Epithelial cell of proximal tubule (primary cell): ENCODE measurements around the gene NTNG2. TPM values are rescaled to one million over a fixed set of nuclear protein-coding genes. Genes with fewer than 3 reads are reported as not detected.

Source experiments
- DNase-seq: peaks from one replicate; pipeline ENCODE4 v3.0.0-alpha.2; 2011; ENCODE audit warnings: low read depth
- H3K4me3 ChIP-seq: 2 replicates; pipeline ENCODE4 v1.5.1; 2011; ENCODE audit warnings: low read depth, mild to moderate bottlenecking, low read length
- total RNA-seq: library from RNA; depleted of rRNA; stranded (reverse); fragments of >200 nt; gene quantifications from 2 replicates; pipeline ENCODE4 v1.2.3, GENCODE V29; 2015
- TF ChIP-seq, protein P1 (sequence below): conservative IDR thresholded peaks from 2 replicates; pipeline ENCODE4 v1.5.1; 2012; ENCODE audit warnings: low read depth, mild to moderate bottlenecking, low read length

Gene NTNG2
- total RNA-seq, 1 donor from 2014 or later, result not detected

DNA sequence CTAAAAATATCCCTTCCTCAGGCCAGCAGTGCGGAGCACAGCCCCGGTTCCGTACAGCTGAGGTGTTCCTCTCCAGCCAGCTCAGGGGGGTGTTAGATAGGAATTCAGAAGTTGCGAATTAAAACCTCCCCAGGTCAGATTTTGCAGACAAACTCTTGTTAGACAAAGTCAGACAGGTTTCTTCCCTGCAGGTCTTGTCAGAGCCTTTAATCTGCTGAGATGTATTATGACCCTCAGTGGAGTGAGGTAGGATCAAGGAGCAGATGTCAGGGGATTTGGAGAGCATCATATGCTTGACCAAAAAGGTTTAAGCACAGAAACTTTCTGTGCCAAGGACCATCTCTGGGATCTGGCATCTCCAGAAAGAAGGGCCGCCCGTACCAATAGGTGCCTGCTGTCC, 60.1 kb downstream of the NTNG2 start:
- TF ChIP-seq, protein P1, sequence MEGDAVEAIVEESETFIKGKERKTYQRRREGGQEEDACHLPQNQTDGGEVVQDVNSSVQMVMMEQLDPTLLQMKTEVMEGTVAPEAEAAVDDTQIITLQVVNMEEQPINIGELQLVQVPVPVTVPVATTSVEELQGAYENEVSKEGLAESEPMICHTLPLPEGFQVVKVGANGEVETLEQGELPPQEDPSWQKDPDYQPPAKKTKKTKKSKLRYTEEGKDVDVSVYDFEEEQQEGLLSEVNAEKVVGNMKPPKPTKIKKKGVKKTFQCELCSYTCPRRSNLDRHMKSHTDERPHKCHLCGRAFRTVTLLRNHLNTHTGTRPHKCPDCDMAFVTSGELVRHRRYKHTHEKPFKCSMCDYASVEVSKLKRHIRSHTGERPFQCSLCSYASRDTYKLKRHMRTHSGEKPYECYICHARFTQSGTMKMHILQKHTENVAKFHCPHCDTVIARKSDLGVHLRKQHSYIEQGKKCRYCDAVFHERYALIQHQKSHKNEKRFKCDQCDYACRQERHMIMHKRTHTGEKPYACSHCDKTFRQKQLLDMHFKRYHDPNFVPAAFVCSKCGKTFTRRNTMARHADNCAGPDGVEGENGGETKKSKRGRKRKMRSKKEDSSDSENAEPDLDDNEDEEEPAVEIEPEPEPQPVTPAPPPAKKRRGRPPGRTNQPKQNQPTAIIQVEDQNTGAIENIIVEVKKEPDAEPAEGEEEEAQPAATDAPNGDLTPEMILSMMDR, result no peak
- no peak for DNase-seq

DNA sequence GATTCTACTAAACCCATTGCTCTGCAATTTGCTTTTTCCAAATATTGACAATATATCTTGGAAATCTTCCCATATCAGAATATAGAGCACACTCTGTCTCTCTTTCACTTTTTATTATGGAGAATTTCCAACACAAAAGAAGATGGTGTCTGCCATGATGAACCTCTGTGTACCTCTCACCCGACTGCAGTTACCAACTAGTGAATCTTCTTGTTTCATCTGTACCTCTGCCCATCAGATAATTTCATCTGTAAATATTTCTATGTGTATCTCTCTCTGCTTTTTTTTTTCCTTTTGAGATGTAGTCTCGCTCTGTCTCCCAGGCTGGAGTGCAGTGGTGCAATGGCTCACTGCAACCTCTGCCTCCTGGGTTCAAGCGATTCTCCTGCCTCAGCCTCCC, 62.8 kb downstream of the NTNG2 start:
- DNase-seq, result no peak
- H3K4me3 ChIP-seq, result no peak overlapping the region
- TF ChIP-seq, protein P1, result no peak

More for the DNA sequence above, 60.1 kb downstream of the NTNG2 start:
- H3K4me3 ChIP-seq, result no peak overlapping the region

DNA sequence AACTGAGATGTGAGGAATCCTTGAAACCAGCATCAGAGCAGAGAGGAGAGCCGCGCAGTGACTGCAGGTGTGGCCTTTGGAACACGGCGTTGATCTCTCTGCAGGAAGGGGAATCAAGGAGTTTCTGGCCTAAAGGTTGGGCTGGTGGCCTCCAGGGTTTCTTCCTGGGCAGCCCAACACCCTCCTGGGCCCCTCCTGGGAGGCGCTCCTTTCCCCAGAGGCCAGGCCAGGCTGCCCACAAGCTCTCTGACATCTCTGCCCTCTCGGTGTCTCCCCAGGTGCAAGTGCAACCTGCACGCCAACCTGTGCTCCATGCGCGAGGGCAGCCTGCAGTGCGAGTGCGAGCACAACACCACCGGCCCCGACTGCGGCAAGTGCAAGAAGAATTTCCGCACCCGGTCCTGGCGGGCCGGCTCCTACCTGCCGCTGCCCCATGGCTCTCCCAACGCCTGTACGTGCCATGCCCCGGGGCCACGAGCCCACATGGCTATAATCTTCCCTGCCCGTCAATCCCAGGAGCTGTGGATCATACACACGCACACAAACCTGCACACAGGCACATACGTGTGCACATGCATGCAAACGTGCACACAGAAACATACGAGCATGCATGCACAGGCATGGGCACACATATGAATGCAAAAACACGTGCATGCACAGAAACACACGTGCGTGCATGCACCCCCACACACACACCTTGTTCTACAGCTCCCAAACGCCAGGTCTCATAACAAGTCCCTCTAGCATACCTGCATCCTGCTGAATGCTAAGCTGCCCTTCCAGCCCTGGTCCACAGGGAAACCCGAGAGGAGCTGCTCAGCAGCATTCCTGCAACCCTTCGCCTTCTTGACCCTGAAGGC, 64.9 kb downstream of the NTNG2 start:
- no peak overlapping the region for H3K4me3 ChIP-seq
- TF ChIP-seq, protein P1, result no peak
- no peak for DNase-seq

DNA sequence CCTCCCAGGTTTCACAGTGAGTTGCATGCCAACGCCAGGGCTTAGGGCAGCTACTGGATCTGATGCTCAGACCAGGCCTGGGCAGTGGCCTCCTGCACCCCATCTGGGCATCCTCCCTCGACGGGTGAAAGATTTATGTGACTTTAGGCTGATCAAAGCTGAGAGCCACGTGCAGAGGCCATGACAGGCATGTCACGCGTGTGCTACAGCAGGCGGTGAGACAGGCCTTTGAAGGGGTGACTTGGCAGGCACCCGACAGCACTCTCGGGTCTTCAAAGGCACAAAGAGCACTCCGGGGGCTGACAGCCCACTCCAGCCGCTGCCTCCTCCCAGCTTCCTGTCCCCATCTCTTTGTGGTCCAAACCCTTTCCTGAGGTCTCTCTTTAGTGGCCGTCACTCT, 66.2 kb downstream of the NTNG2 start:
- no peak for DNase-seq
- TF ChIP-seq, protein P1, result no peak
- H3K4me3 ChIP-seq, result no peak overlapping the region

DNA sequence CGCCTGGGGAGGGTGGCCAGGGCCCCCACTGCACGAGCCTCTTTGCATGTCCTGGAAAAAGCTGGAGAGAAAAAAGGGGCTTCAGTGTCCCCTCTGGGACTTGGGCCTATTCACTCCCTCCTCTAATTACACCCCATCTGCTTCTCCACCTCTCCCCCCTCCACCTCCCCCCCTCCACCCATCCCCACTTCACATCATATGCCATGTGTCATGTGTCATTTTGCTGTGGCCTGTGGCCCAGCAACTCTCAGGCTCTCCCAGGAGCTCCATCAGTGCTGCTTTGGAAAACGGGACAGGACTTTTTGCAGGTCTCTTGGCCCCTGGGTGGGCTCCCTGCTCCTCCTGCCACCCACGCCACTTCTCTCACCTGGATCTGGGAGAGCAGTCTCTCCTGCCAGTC, 68.7 kb downstream of the NTNG2 start:
- no peak for DNase-seq
- TF ChIP-seq, protein P1, result no peak

DNA sequence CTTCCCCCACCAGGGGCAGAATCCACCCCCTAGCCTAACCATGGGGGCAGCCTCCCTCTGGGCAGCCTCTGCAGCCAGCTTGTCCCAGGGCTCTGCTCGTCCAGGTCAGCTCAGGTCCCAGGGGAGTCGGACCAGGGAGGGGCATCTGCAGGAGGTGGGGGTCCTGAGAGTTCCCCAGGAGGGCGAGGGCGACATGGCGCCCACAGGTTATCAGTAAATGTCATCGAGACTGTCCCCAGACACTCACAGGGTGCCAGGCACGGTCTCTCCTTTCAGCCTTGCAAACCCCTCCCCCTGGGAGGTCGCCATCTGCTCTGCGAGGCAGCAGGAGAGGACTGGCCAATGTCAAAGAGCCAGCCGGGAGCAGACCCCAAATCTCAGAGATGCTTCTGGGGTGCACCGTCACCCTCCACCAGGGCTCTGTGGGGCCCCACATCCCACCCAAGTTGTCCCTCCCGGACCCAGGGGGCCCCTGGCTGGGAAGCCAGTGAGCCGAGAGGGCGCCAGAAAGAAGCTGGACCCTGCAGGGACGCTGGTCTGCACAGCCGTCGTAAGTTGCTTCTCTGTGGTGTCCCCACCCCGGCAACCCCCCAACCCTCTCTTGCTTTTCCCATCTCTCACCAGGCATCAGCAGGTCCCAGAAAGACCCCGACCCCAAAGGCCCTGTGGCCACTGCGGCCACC, 69.3 kb downstream of the NTNG2 start:
- no peak for DNase-seq
- TF ChIP-seq, protein P1, result no peak
- H3K4me3 ChIP-seq, result no peak overlapping the region

More for the DNA sequence above, 68.7 kb downstream of the NTNG2 start:
- H3K4me3 ChIP-seq, result no peak overlapping the region

DNA sequence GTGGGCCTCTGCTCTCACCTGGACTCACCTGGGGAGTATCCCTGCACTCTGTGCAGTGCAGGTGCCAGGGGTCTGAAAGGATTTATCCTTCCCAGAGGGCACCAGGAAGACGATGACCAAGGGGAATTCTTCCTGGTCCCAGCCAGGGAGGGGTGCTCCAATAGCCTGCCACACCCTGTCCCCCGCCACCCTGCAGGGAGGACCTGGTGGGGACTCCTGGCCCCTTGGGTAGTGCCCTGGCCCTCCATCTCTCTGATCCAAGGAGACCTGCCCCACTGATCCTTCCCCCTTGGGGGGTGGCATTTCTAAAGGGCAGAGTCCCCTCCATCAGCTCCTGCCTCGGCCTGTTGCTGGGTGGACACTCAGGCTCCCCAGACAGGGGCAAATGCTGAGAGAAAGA, 70.7 kb downstream of the NTNG2 start:
- no peak overlapping the region for H3K4me3 ChIP-seq
- TF ChIP-seq, protein P1, result no peak
- DNase-seq, result no peak
